HepG2 (cell line): ENCODE measurements around the gene TMEM217. TPM values are rescaled to one million over a fixed set of nuclear protein-coding genes. Genes with fewer than 3 reads are reported as not detected.

ENCODE experiments used
- GATAD2A ChIP-seq: IDR thresholded peaks from 2 replicates; pipeline ENCODE4 v1.6.1; 2016
- HDAC6 ChIP-seq: fragments of 200-600 bp; sonication (generic); IDR thresholded peaks from 2 replicates; pipeline ENCODE4 v1.7.0; 2017; ENCODE audit warnings: mild to moderate bottlenecking, antibody characterized with exemption, low read length, low read depth
- IKZF4 ChIP-seq: sonication (generic); formaldehyde crosslinking; IDR thresholded peaks from 2 replicates; pipeline ENCODE4 v1.5.1; 2020; ENCODE audit warnings: borderline replicate concordance, mild to moderate bottlenecking, low read depth, missing genetic modification reagents; ENCODE audit errors: not compliant biosample characterization
- JDP2 ChIP-seq: sonication (generic); formaldehyde crosslinking; IDR thresholded peaks from 2 replicates; pipeline ENCODE4 v1.8.1; 2022; ENCODE audit warnings: missing genetic modification reagents, borderline replicate concordance
- KDM3A ChIP-seq: IDR thresholded peaks from 2 replicates; pipeline ENCODE4 v1.6.1; 2018; ENCODE audit warnings: low read depth, missing compliant biosample characterization
- KLF16 ChIP-seq, 2 experiments: sonication (generic) in 1 of 2; formaldehyde crosslinking in 1 of 2; IDR thresholded peaks; 2 replicates each; pipeline versions ENCODE4 v1.6.1 to v1.8.0; 2016 to 2023; ENCODE audit warnings: missing genetic modification reagents in 2 of 2, missing compliant biosample characterization in 1 of 2
- LCORL ChIP-seq, 2 experiments: fragments of 450-650 bp in 1 of 2; sonication (generic) in 1 of 2; formaldehyde crosslinking in 1 of 2; IDR thresholded peaks; 2 replicates each; pipeline versions ENCODE4 v1.5.0 to v1.6.1; 2017 to 2020; ENCODE audit warnings: antibody characterized with exemption in 1 of 2, missing genetic modification reagents in 1 of 2
- MLLT10 ChIP-seq: sonication (generic); formaldehyde crosslinking; IDR thresholded peaks from 2 replicates; pipeline ENCODE4 v1.4.0; 2020; ENCODE audit warnings: missing genetic modification reagents
- MTA3 ChIP-seq: sonication (generic); formaldehyde crosslinking; IDR thresholded peaks from 2 replicates; pipeline ENCODE4 v1.4.0; 2020; ENCODE audit warnings: missing genetic modification reagents
- NR2F6 ChIP-seq, 2 experiments: IDR thresholded peaks; 2 replicates each; pipeline ENCODE4 v1.6.1; 2016; ENCODE audit warnings: antibody characterized with exemption in 1 of 2, mild to moderate bottlenecking in 1 of 2
- POLR2AphosphoS2 ChIP-seq: IDR thresholded peaks from 2 replicates; pipeline ENCODE4 v1.6.1; 2011; ENCODE audit warnings: low read depth, low read length, improper control_type of control experiment
- PRPF4 ChIP-seq: fragments of 200-400 bp; formaldehyde crosslinking; IDR thresholded peaks from 2 replicates; pipeline ENCODE4 v1.6.1; 2016; ENCODE audit warnings: low read length, low read depth; ENCODE audit not compliant: poor library complexity, severe bottlenecking
- RAD21 ChIP-seq: fragments of 450-650 bp; formaldehyde crosslinking; IDR thresholded peaks from 2 replicates; pipeline ENCODE4 v1.5.0; 2020; ENCODE audit warnings: mild to moderate bottlenecking
- SP2 ChIP-seq: sonication (generic); formaldehyde crosslinking; IDR thresholded peaks from 2 replicates; pipeline ENCODE4 v1.5.1; 2020; ENCODE audit warnings: mild to moderate bottlenecking, missing genetic modification reagents
- ZBTB38 ChIP-seq: sonication (generic); formaldehyde crosslinking; IDR thresholded peaks from 2 replicates; pipeline ENCODE4 v1.5.1; 2020; ENCODE audit warnings: mild to moderate bottlenecking, missing genetic modification reagents
- ZNF101 ChIP-seq: sonication (generic); formaldehyde crosslinking; IDR thresholded peaks from 2 replicates; pipeline ENCODE4 v1.4.0; 2020; ENCODE audit warnings: mild to moderate bottlenecking, low read depth, missing genetic modification reagents, borderline replicate concordance
- ZNF224 ChIP-seq: sonication (generic); formaldehyde crosslinking; IDR thresholded peaks from 2 replicates; pipeline ENCODE4 v1.5.0; 2020; ENCODE audit warnings: mild to moderate bottlenecking, missing genetic modification reagents
- ZNF567 ChIP-seq: sonication (generic); formaldehyde crosslinking; IDR thresholded peaks from 2 replicates; pipeline ENCODE4 v1.8.1; 2023; ENCODE audit warnings: mild to moderate bottlenecking, missing genetic modification reagents, borderline replicate concordance
- ZNF616 ChIP-seq: sonication (generic); formaldehyde crosslinking; IDR thresholded peaks from 2 replicates; pipeline ENCODE4 v1.5.0; 2020; ENCODE audit warnings: low read depth, mild to moderate bottlenecking, missing genetic modification reagents
- polyA plus RNA-seq, 8 experiments: library from polyadenylated mRNA; depleted of rRNA in 3 of 8; stranded (reverse) in 7 of 8; unstranded in 1 of 8; fragments of >200 nt; fragmentation: Illumina TruSeq in 4 of 8; extraction: Trizol in 4 of 8; gene quantifications; 2 replicates each; pipeline versions ENCODE4 v1.2.1 to v1.2.3, GENCODE V29; 2011 to 2016; ENCODE audit warnings: low read depth in 4 of 8, missing spikeins in 1 of 8, mixed read lengths in 1 of 8; ENCODE audit not compliant: insufficient read depth in 1 of 8
- total RNA-seq, 5 experiments: library from RNA; depleted of rRNA; stranded (reverse); fragments of >200 nt; fragmentation: Illumina TruSeq; extraction: Trizol; gene quantifications; 2 replicates each; pipeline ENCODE4 v1.2.3, GENCODE V29; 2016; ENCODE audit warnings: low read depth in 1 of 5
- TF ChIP-seq, protein P1 (sequence below): sonication (generic); formaldehyde crosslinking; IDR thresholded peaks from 2 replicates; pipeline ENCODE4 v1.9.0; 2021; ENCODE audit warnings: mild to moderate bottlenecking, missing genetic modification reagents

The TMEM217 gene
- total and polyA plus RNA-seq, 2 of the 13 experiments (the other 11 are each of a cell fraction or from before 2014, with no cell fraction given): 2.3 to 3.4 TPM

- peak; percentile 20 for TF ChIP-seq IKZF4
- TF ChIP-seq LCORL (IDR thresholded peaks at IDR 0.05): no peak
- TF ChIP-seq LCORL (CRISPR knock-in tag; IDR thresholded peaks at IDR 0.05): peak; percentile 39
- TF ChIP-seq ZNF224 (CRISPR knock-in tag): no peak
- peak; percentile 33; the same call in 1 of the 2 replicates for TF ChIP-seq ZNF567 (CRISPR knock-in tag)
- TF ChIP-seq KDM3A (CRISPR knock-in tag): peak; percentile 58; the same call in 1 of the 2 replicates
- TF ChIP-seq RAD21 (CRISPR knock-in tag): peak; percentile 84
- TF ChIP-seq KLF16 (CRISPR knock-in tag; IDR thresholded peaks at IDR 0.05): no peak; a peak in 1 of 4 replicates
- TF ChIP-seq, protein P1, sequence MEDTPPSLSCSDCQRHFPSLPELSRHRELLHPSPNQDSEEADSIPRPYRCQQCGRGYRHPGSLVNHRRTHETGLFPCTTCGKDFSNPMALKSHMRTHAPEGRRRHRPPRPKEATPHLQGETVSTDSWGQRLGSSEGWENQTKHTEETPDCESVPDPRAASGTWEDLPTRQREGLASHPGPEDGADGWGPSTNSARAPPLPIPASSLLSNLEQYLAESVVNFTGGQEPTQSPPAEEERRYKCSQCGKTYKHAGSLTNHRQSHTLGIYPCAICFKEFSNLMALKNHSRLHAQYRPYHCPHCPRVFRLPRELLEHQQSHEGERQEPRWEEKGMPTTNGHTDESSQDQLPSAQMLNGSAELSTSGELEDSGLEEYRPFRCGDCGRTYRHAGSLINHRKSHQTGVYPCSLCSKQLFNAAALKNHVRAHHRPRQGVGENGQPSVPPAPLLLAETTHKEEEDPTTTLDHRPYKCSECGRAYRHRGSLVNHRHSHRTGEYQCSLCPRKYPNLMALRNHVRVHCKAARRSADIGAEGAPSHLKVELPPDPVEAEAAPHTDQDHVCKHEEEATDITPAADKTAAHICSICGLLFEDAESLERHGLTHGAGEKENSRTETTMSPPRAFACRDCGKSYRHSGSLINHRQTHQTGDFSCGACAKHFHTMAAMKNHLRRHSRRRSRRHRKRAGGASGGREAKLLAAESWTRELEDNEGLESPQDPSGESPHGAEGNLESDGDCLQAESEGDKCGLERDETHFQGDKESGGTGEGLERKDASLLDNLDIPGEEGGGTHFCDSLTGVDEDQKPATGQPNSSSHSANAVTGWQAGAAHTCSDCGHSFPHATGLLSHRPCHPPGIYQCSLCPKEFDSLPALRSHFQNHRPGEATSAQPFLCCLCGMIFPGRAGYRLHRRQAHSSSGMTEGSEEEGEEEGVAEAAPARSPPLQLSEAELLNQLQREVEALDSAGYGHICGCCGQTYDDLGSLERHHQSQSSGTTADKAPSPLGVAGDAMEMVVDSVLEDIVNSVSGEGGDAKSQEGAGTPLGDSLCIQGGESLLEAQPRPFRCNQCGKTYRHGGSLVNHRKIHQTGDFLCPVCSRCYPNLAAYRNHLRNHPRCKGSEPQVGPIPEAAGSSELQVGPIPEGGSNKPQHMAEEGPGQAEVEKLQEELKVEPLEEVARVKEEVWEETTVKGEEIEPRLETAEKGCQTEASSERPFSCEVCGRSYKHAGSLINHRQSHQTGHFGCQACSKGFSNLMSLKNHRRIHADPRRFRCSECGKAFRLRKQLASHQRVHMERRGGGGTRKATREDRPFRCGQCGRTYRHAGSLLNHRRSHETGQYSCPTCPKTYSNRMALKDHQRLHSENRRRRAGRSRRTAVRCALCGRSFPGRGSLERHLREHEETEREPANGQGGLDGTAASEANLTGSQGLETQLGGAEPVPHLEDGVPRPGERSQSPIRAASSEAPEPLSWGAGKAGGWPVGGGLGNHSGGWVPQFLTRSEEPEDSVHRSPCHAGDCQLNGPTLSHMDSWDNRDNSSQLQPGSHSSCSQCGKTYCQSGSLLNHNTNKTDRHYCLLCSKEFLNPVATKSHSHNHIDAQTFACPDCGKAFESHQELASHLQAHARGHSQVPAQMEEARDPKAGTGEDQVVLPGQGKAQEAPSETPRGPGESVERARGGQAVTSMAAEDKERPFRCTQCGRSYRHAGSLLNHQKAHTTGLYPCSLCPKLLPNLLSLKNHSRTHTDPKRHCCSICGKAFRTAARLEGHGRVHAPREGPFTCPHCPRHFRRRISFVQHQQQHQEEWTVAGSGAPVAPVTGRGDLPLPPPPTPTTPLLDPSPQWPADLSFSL (CRISPR knock-in tag): no peak
- no peak for TF ChIP-seq SP2 (CRISPR knock-in tag)
- no peak for TF ChIP-seq POLR2AphosphoS2
- TF ChIP-seq ZNF101 (CRISPR knock-in tag): 0 out of 2 replicates have a peak, but pooled peaks have one; percentile 14
- TF ChIP-seq MLLT10 (CRISPR knock-in tag): no peak
- TF ChIP-seq HDAC6: no peak
- TF ChIP-seq ZNF616: peak; percentile 52
- TF ChIP-seq PRPF4: no peak
- no peak for TF ChIP-seq JDP2 (CRISPR knock-in tag)
- TF ChIP-seq ZBTB38: peak; percentile 56; the same call in 1 of the 2 replicates
- no peak for TF ChIP-seq MTA3 (CRISPR knock-in tag)
- no peak for TF ChIP-seq NR2F6 (IDR thresholded peaks at IDR 0.05)
- no peak for TF ChIP-seq NR2F6 (CRISPR knock-in tag; IDR thresholded peaks at IDR 0.05)
- no peak for TF ChIP-seq GATAD2A (CRISPR knock-in tag)
These were observed 87.4 kb downstream of the TMEM217 start (continued) for GRCh38 chr6:37170273-37171200.
